Choroid plexus epithelial cell (primary cell): ENCODE results near the gene TGDS.

Source experiments
- DNase-seq: peaks from one replicate; pipeline ENCODE4 v3.0.0-alpha.2; 2010; ENCODE audit warnings: low read depth
- H3K4me3 ChIP-seq: 2 replicates; pipeline ENCODE4 v1.5.1; 2011; ENCODE audit warnings: low read depth, mild to moderate bottlenecking, control low read depth, low read length, moderate library complexity
- TF ChIP-seq, protein P1 (sequence below): conservative IDR thresholded peaks from 2 replicates; pipeline ENCODE4 v1.5.1; 2011; ENCODE audit warnings: low read depth, mild to moderate bottlenecking, control low read depth, inconsistent platforms, low read length, moderate library complexity

Gene TGDS

DNA sequence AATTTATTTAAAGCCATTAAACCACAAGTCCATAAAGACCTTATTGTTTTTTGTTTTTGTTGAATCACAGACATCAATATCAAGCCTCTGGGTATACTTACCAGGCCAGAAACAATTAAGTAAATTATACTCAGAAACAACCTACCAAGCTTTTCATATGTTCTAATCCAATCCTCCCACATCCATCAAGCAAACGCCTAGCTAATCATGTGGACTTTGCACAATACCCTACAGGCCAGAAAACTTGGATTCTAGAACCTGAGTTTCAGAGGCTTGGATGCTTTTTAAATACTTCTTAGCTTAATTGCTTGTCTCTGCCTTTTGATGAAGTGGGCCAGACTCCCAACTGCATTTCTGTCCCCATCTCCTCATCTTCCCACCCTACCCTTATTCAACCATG is 39.9 kb downstream of the TGDS start:
- no peak overlapping the region for H3K4me3 ChIP-seq
- TF ChIP-seq, protein P1, sequence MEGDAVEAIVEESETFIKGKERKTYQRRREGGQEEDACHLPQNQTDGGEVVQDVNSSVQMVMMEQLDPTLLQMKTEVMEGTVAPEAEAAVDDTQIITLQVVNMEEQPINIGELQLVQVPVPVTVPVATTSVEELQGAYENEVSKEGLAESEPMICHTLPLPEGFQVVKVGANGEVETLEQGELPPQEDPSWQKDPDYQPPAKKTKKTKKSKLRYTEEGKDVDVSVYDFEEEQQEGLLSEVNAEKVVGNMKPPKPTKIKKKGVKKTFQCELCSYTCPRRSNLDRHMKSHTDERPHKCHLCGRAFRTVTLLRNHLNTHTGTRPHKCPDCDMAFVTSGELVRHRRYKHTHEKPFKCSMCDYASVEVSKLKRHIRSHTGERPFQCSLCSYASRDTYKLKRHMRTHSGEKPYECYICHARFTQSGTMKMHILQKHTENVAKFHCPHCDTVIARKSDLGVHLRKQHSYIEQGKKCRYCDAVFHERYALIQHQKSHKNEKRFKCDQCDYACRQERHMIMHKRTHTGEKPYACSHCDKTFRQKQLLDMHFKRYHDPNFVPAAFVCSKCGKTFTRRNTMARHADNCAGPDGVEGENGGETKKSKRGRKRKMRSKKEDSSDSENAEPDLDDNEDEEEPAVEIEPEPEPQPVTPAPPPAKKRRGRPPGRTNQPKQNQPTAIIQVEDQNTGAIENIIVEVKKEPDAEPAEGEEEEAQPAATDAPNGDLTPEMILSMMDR, result no peak
- no peak for DNase-seq

DNA sequence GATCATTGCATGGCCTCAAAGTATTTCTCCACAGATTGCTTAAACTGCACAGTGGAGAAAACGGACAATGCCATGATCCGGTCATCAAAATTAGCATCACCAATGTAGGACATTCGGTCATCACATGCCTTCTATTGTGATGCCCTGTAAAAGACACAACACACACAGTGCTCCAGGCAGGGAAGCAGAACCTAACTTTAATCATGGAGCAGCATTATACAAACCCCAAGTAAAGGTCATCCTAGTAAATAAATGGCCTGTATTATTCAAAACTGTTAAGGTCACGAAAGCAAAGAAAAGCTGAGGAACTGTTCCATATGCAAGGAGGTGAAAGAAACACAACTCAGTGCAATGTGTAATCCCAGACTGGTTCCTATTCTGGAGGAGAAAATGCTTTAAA is 42.2 kb downstream of the TGDS start:
- no peak for DNase-seq

DNA sequence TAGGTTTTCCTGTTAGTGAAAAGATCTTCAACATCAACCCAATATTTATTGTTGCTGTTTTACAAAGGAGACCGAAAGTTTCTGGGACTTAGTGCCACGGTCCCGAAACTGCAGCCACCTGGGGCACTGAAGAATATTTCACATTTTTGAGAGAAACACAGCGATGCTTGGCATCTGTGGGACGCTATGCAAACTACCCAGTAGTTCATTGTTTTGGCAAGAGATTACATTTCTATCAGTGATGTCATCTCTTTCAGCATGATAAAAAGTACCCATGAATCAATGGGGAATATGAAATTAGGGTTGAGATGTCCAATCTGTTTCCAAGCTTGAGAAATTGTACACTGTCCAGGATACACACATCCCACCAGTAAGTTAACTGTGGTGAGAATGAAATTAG is 43.9 kb downstream of the TGDS start:
- TF ChIP-seq, protein P1, result no peak
- no peak for DNase-seq
- no peak overlapping the region for H3K4me3 ChIP-seq

More for the DNA sequence above, 42.2 kb downstream of the TGDS start:
- no peak overlapping the region for H3K4me3 ChIP-seq
- TF ChIP-seq, protein P1, result no peak

DNA sequence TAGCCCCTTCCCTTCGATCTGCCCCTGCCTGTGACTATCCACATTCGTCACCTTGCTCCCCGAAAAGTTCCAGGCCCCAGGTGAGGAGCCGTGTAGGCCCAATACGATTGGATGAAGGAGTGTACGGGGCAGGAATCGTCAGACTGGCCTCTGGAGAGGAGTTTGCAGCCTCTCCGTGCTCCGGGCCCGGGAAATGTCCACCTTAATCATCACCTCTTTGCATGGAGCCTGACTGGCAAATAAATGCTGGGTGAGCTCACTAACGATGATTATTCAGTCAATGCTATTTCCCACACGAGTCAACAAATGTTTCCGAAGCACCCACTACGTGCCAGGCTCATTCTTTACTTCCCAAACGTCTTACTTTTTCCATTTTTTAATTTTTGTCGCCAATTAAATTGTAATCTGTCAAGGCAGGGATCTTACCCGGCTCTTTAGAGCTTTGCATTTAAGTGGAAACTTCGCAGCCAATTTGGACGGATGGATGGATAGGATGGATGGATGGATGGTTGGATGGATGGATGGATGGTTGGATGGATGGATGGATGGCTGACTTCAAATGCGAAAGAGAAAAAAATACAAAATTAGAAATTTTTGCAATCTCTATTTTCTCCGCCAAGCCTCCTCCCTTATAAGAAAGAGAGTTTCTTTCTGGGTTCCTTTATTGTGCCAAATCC is 45.8 kb downstream of the TGDS start:
- DNase-seq, result peak; percentile 56
- peak overlapping the region; percentile 78 for H3K4me3 ChIP-seq
- TF ChIP-seq, protein P1, result no peak

DNA sequence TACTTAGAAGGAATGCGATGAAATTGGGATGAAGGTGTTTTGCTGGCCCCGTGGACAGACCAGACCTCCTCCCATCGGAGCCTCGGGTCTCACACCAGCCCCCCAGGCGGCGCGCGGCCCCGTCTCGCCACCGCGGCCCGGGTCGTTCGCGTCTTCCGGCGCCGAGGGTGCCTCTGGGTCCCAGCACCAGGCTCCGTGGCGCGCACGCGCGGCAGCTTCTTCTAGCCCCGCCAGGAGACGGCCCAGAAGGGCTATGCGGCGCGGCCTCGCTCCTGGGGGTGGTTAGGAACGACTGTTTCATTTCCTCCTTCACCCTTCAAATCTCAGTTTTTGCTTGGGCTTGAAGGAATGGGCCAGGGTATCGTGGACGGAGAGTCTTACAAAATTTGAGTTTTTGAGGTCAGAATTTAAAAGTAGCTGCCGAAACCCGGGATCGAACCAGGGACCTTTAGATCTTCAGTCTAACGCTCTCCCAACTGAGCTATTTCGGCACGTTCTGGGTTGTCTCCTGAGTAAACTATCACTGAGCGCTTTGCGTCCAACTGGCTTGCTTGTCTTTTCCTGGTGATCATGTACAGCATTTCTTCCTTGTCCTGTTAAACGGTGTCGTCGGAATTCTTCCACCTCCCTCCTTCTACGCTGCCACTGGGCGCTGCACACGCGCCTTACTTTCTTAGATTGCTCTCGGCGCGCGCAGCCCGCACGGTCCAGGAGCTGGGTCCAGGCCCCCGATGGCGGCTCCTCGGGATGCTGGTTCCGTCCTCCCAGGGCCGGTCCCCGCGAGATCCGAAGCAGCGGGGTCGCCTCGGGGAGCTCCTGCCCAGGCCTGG is 46.5 kb downstream of the TGDS start:
- peak; percentile 96 for DNase-seq
- TF ChIP-seq, protein P1, result no peak
- peak overlapping the region; percentile 78 for H3K4me3 ChIP-seq

DNA sequence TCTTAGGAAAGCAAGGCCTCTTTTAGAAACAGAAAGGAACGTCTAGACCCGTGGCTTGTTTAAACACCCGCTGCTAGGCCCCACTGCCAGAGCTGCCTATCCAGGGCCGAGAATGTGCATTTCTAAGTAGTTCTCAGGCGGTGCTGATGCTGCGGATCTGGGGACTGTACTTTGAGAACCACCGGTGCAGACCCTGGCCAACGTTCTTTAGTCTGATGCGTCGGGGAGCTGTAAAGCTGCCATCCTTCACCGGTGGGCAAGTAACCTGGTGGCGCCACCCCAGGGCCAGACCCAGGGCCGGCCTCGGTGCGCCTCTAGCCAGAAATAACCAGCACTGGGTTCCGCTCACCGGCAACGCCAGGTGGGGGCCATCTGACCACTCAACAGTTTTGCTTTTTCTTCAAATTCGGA is 47.1 kb downstream of the TGDS start:
- peak overlapping the region; percentile 78 for H3K4me3 ChIP-seq
- peak; percentile 55 for DNase-seq
- TF ChIP-seq, protein P1, result peak; percentile 24
